Measurements from ENCODE around the gene IL26.

DNA sequence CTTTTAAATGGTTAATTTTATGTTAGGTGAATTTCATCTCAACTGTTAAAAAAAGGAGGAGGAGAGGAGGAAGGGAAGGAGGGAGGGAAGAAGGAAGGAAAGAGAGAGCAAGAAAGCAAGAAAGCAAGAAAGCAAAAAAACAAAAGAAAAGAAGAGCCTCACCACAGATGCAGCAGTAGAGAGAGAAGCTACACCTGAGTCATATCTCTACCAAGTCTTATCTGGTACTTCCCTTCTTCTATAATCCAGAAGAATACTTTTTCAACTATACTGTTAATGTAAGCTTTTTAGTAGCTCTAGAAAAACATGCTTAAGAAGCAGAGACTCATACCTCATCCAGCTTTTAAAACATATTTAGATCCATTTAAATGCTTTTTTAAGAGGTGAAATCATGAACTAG, 5.6 kb upstream of the IL26 start:
- TF ChIP-seq, protein P1, sequence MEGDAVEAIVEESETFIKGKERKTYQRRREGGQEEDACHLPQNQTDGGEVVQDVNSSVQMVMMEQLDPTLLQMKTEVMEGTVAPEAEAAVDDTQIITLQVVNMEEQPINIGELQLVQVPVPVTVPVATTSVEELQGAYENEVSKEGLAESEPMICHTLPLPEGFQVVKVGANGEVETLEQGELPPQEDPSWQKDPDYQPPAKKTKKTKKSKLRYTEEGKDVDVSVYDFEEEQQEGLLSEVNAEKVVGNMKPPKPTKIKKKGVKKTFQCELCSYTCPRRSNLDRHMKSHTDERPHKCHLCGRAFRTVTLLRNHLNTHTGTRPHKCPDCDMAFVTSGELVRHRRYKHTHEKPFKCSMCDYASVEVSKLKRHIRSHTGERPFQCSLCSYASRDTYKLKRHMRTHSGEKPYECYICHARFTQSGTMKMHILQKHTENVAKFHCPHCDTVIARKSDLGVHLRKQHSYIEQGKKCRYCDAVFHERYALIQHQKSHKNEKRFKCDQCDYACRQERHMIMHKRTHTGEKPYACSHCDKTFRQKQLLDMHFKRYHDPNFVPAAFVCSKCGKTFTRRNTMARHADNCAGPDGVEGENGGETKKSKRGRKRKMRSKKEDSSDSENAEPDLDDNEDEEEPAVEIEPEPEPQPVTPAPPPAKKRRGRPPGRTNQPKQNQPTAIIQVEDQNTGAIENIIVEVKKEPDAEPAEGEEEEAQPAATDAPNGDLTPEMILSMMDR (IDR thresholded peaks at IDR 0.05): no peak
- TF ChIP-seq POLR2A (IDR thresholded peaks at IDR 0.05): no peak
- TF ChIP-seq POLR2AphosphoS5 (IDR thresholded peaks at IDR 0.05): no peak

Data from upper lobe of left lung (tissue), 4 donors.